ENCODE data around the gene DYNC1LI1.

DYNC1LI1 gene

DNA sequence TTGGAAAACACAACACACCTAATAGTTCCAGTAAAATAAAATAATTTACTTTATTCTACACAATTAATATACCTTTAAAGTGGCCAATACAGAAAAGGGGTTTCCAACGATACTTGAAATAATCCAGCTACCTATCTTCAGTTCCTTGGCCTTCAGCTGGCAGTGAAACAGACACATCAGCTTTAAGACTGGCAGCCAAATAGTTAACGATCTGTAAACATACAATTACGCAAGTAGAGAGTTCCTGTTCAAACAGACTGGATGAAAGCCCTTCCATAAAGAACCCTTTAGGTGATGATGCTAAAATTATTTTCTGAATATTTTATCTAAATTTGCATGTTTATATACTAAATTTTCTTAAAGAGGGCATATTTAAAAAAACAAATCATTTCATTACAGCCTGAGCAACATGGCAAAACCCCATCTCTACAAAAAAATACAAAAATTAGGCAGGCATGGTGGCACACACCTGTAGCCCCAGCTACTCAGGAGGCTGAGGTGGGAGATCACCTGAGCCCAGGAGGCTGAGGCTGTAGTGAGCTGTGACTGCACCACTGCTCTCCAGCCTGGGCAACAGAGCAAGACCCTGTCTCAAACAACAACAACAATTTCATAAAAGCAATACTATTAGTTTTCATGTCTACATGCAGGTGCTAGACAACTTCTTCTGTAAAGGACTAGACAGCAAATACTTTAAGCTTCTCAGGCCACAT lies 12.9 kb downstream of the DYNC1LI1 start:
- POLR2A ChIA-PET (ENCODE audit: low non-redundant PET) = no interaction called here
- DNase-seq (ENCODE audit: low spot score) = no peak
- CTCF ChIA-PET = no interaction called here
- TF ChIP-seq, protein P1, sequence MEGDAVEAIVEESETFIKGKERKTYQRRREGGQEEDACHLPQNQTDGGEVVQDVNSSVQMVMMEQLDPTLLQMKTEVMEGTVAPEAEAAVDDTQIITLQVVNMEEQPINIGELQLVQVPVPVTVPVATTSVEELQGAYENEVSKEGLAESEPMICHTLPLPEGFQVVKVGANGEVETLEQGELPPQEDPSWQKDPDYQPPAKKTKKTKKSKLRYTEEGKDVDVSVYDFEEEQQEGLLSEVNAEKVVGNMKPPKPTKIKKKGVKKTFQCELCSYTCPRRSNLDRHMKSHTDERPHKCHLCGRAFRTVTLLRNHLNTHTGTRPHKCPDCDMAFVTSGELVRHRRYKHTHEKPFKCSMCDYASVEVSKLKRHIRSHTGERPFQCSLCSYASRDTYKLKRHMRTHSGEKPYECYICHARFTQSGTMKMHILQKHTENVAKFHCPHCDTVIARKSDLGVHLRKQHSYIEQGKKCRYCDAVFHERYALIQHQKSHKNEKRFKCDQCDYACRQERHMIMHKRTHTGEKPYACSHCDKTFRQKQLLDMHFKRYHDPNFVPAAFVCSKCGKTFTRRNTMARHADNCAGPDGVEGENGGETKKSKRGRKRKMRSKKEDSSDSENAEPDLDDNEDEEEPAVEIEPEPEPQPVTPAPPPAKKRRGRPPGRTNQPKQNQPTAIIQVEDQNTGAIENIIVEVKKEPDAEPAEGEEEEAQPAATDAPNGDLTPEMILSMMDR (conservative IDR thresholded peaks at IDR 0.05; ENCODE audit: low read depth) = no peak
- no peak overlapping the region for H3K27ac ChIP-seq

DNA sequence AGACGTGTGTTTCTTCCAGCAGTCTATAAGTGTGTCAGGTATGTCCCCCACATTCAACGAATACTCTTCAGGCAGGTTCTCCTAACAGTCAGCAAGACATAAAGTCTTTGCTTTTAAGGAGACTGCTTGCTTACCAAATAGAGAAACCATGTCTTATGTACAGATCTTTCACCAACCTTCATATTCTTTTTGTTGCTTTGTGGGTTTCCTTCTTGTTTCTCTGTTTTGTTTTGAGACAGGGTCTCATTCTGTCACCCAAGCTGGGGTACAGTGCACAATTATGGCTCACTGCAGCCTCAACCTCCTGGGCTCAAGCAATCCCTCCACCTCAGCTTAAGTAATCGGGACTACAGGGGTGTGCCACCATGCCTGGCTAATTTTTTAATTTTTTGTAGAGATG lies 14.3 kb downstream of the DYNC1LI1 start:
- no peak overlapping the region for H3K27ac ChIP-seq
- CTCF ChIA-PET = no interaction called here
- POLR2A ChIA-PET (ENCODE audit: low non-redundant PET) = no interaction called here
- DNase-seq (ENCODE audit: low spot score) = no peak
- TF ChIP-seq, protein P1 (conservative IDR thresholded peaks at IDR 0.05; ENCODE audit: low read depth) = no peak

DNA sequence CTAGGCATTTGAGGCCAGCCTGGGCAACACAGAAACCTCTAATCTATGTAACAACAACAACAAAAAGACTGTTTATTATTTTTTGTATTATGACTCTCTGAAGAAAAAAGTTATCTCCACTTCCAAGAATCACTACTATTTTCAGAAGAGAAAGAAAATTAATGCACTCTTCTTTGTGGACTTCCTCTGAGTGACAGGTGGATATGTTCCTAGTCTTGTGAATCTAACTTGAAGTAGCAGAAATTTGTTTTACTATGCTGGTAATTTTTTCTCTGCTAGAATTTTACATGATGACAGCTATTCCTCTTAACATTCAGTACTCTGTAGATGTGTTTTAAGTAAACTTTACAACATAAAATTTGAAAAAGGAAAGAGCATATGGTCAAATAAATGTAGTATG lies 16.7 kb downstream of the DYNC1LI1 start:
- POLR2A ChIA-PET (ENCODE audit: low non-redundant PET) = no interaction called here
- no peak overlapping the region for H3K27ac ChIP-seq

DNA sequence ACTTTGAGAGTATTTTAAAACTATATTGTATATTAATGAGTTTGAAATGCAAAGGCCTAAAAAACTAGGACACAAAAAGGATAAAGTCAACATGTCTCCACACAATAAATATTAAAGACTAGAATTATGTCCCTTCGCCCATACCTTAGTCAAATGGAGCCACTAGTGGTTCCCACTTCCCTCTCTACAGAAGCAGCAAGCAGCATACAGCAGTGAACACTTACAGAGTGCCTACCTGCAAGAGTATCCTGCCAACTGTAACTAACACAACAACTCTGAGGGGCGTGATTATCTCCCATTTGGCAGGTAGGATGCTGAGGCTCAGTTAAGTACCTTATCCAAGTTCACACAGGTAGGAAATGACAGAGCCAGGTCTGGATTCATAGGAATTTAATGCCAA lies 17.2 kb downstream of the DYNC1LI1 start:
- CTCF ChIA-PET = no interaction called here
- POLR2A ChIA-PET (ENCODE audit: low non-redundant PET) = no interaction called here
- DNase-seq (ENCODE audit: low spot score) = no peak
- TF ChIP-seq, protein P1 (conservative IDR thresholded peaks at IDR 0.05; ENCODE audit: low read depth) = no peak
- no peak overlapping the region for H3K27ac ChIP-seq

More for the DNA sequence above, 16.7 kb downstream of the DYNC1LI1 start:
- no peak for DNase-seq (ENCODE audit: low spot score)
- TF ChIP-seq, protein P1 (conservative IDR thresholded peaks at IDR 0.05; ENCODE audit: low read depth) = no peak
- CTCF ChIA-PET = no interaction called here

DNA sequence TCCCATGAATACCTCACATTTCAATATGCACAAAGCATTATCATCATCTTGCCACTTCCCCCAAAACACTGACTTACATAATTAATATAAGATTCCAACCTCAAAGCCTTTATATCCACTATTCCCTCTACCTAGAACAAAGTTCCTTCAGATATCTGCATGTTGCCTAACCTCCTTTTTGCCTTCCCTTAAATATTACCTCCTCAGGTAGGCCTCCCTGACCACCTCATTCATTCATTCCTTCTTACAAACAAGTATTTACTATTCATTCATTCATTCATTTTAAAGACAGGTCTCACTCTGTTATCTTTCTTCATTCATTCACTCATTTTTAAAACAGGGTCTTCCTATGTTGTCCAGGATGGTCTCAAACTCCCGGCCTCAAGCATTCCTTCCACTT lies 18.6 kb downstream of the DYNC1LI1 start:
- ChIA-PET CTCF (no interaction called here), POLR2A (ENCODE audit: low non-redundant PET) (interaction anchor here (0.6 kb wide), 1 partner anchor 139 kb away, joined by 3 read pairs; no protein-coding TSS in a partner anchor)
- DNase-seq (ENCODE audit: low spot score) = no peak
- H3K27ac ChIP-seq = no peak overlapping the region
- TF ChIP-seq, protein P1 (conservative IDR thresholded peaks at IDR 0.05; ENCODE audit: low read depth) = no peak

DNA sequence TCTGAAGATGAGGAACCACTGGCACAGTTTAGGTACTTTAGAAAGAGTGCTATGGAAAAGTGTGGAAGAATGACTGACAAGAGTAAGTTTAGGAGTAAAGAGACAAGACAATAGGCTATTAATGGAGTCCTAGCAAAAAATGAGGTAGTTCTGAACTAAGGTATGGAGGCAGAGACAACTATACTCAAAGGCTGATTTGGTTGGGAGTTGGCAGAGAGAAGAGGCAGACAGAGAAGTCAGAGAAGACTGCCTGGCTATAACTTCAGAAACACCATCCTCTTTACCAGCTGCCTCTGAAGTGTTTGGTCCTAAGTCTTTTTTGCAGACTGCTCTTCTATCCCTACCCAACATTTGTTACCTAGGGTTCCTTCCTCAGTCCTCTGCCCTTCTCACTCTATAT lies 19.2 kb downstream of the DYNC1LI1 start:
- CTCF ChIA-PET = no interaction called here
- TF ChIP-seq, protein P1 (conservative IDR thresholded peaks at IDR 0.05; ENCODE audit: low read depth) = no peak
- POLR2A ChIA-PET (ENCODE audit: low non-redundant PET) = no interaction called here

More for the DNA sequence above, 19.2 kb downstream of the DYNC1LI1 start:
- H3K27ac ChIP-seq = no peak overlapping the region
- no peak for DNase-seq (ENCODE audit: low spot score)

Measured in RWPE1 (cell line).